HG02981 (cell line): Measurements from ENCODE around the gene ZNF273.
"Not testable (repeated sequence)": the region's sequence is repeated elsewhere in the genome, so short reads cannot be mapped to it uniquely, and the experiment has no call there.

Source experiments
- ATAC-seq: cut with Tn5 transposase; IDR thresholded peaks from one replicate; pipeline ENCODE4 v1.9.1; 2021; ENCODE audit warnings: mild to moderate bottlenecking, moderate library complexity; ENCODE audit not compliant: unreplicated experiment

The ZNF273 gene

GRCh38 chr7:64902806-64903721 lies at the start of gene ZNF273:
ZNF273 (plus strand) TSS chr7:64903273; CDS start chr7:64903318, 45 bp downstream.
- peak; percentile 99 for ATAC-seq

- no peak for ATAC-seq
These were observed 49.4 kb upstream of the ZNF273 start for GRCh38 chr7:64853679-64854078.

GRCh38 chr7:64854969-64855368 lies 48.1 kb upstream of the ZNF273 start:
- no peak for ATAC-seq

- no peak for ATAC-seq
These were observed 40.1 kb upstream of the ZNF273 start for GRCh38 chr7:64863021-64863420.

- not testable (repeated sequence) for ATAC-seq
These were observed 39.5 kb upstream of the ZNF273 start for GRCh38 chr7:64863530-64863929.

- ATAC-seq = no peak
These were observed 39.1 kb upstream of the ZNF273 start for GRCh38 chr7:64863969-64864368.

- ATAC-seq = no peak
These were observed 35.1 kb upstream of the ZNF273 start for GRCh38 chr7:64867863-64868440.

- no peak for ATAC-seq
These were observed 34.6 kb upstream of the ZNF273 start for GRCh38 chr7:64868499-64868898.

- no peak for ATAC-seq
These were observed 33.9 kb upstream of the ZNF273 start for GRCh38 chr7:64869121-64869725.

- no peak for ATAC-seq
These were observed 33.0 kb upstream of the ZNF273 start for GRCh38 chr7:64869912-64870562.

- ATAC-seq = no peak
These were observed 32.4 kb upstream of the ZNF273 start for GRCh38 chr7:64870656-64871055.

GRCh38 chr7:64871761-64872160 lies 31.3 kb upstream of the ZNF273 start:
- no peak for ATAC-seq

- ATAC-seq = no peak
These were observed 30.5 kb upstream of the ZNF273 start for GRCh38 chr7:64872351-64873154.

GRCh38 chr7:64873155-64873500 lies 29.9 kb upstream of the ZNF273 start:
- no peak for ATAC-seq

- ATAC-seq = no peak
These were observed 29.6 kb upstream of the ZNF273 start for GRCh38 chr7:64873517-64873916.

- ATAC-seq = no peak
These were observed 29.0 kb upstream of the ZNF273 start for GRCh38 chr7:64874114-64874513.

GRCh38 chr7:64874562-64875250 lies 28.4 kb upstream of the ZNF273 start:
- no peak for ATAC-seq

GRCh38 chr7:64875258-64875657 lies 27.8 kb upstream of the ZNF273 start:
- ATAC-seq = no peak

GRCh38 chr7:64875658-64876406 lies 27.2 kb upstream of the ZNF273 start:
- no peak for ATAC-seq
